Hematopoietic multipotent progenitor cell treated with erythropoietin and hydrocortisone succinate and interleukin-3 and kit ligand, for 17 days (in vitro differentiated cells): Measurements from ENCODE around the gene FOXJ2.
A peak's percentile ranks its signal among the peaks of the same experiment; 100 is the strongest.
"Not testable (repeated sequence)": the region's sequence is repeated elsewhere in the genome, so short reads cannot be mapped to it uniquely, and the experiment has no call there.

Experiments
- DNase-seq: peaks from one replicate; pipeline ENCODE4 v3.0.0-alpha.2; 2015; ENCODE audit warnings: low spot score

The FOXJ2 gene

GRCh38 chr12:8032242-8033152 is at the start of gene FOXJ2:
FOXJ2 (plus strand) TSS chr12:8032716; CDS start chr12:8039833, 7,117 bp downstream.
- DNase-seq: peak; percentile 78

- DNase-seq: not testable (repeated sequence)
Measured at GRCh38 chr12:7983019-7983418, 49.5 kb upstream of the FOXJ2 start.

DNA sequence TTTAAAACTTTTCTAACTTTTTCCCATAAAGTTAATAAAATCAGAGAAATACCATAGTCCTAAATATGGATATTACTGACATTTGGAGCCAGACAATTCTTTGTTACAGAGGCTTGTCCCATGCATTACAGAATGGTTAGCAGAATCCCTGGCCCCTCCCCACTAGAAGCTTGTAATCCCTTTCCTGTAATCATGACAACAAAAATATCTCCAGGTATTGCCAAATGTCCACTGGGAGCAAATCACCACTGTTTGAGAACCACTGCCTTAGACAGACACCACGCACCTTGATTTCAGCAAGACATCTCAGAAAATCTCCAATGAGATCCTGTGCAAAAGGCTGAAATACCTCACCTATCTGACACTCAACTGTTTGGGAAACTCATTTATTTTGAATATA is 49.1 kb upstream of the FOXJ2 start:
- DNase-seq: not testable (repeated sequence)

GRCh38 chr12:7984900-7985299 is 47.6 kb upstream of the FOXJ2 start:
- no peak for DNase-seq

- no peak for DNase-seq
Measured at GRCh38 chr12:7985802-7986418, 46.6 kb upstream of the FOXJ2 start.

DNA sequence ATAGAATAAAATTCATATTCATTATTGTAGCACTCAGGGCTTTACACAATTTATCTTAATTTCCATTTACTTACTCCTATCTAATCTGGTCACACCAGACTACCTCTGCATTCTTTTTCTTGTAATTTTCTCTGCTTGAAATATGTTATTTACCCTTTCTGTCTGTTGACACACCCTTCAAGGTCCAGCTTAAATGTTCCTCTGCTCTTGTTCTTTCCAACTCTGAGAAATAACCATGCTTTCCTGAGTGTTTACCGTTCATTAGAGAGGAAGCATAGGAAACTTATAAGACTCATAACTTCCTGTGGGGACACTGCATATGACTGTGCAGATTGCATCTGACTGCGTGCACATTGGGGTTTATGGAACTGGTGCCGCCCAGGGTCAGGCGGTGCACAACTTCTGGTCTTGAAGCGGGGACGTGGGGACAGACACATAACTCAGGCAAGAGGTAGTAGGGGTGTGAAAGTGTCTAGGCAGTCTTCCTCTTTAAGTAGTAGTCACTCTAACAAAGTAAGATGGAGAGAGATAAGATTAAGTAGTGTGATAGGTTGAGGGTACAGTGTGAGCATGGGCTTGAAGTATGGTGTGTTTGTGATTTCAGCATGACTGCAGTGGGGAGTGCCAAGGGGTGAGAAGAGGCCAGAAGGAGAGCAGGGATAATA is 42.6 kb upstream of the FOXJ2 start:
- DNase-seq: peak; percentile 25

DNA sequence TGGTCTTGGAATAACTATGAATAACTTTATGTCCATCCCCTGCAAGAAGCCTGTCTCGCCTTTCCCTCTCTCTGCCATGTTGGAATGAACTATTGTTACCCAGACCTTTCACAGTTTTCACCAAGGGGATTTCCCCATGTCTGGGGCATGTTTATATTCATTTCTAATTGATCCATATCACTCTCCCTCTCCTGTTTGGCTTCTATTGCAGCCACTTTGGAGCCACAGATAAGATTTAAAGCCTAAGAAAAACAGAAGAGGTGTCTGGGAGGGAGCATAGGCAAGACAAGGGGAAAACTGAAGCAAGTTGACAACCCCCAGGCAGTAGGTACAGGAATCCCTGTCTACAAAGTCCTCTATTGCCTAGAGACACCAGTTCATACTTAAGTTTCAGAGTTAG is 41.0 kb upstream of the FOXJ2 start:
- DNase-seq: no peak

DNA sequence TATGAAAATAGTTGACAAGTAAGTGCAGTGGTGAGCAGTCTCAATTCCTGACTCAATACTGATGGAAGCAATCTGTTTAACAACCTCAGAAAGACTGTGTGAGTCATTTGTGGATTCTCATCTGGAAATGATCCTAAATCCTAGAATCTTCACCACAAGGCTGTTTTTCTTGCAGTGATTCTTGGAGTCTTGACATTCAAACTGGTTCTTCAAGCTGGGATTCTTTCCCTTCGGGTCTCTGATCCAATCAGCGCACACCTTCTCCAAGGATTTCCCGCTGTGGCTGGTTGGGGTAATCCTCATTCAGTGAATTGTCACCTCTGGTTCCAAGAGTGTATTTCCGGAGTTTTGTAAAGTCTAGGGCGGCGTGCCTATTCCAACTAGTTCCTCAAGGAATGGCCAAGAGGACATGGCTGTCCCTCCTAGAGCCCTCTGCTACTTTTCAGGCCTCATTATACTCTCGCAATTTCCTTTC is 37.7 kb upstream of the FOXJ2 start:
- DNase-seq: no peak

- DNase-seq: peak; percentile 67
Measured at GRCh38 chr12:7995266-7995963, 37.1 kb upstream of the FOXJ2 start.

- not testable (repeated sequence) for DNase-seq
Measured at GRCh38 chr12:8000827-8001226, 31.7 kb upstream of the FOXJ2 start.

DNA sequence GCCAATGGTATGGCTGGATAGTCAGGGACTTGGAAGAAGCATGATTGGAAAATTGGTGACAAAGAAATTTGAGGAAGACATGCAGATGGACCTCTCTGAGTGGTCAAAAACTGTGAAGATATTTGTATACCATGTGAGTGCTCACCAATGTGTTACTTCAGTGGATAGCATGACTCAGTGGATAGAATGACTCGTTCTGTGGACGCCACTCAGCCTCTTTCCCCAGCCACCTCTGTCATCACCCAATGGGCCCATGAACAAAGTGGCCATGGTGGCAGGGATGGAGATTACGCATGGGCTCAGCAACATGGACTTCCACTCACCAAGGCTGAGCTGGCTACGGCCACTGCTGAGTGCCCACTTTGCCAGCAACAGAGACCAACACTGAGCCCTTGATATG is 31.0 kb upstream of the FOXJ2 start:
- DNase-seq: not testable (repeated sequence)

- not testable (repeated sequence) for DNase-seq
Measured at GRCh38 chr12:8004897-8005296, 27.6 kb upstream of the FOXJ2 start.

DNA sequence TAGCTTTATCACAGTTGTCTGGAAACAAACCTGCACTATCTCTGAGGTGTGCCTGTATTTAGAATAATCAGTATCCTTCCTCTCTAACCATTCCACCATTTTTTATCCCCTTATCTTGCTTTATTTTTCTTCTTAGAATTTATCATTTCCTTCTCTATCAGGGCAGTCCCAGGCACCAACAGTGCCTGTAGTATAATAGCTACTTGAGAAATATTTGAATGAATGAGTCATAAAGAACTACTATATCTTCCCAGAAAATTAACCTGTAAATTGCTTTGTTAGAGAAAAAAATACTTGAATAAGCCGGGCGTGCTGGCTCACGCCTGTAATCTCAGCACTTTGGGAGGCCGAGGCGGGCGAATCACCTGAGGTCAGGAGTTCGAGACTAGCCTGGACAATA is 21.2 kb upstream of the FOXJ2 start:
- DNase-seq: no peak

GRCh38 chr12:8012651-8013309 is 19.7 kb upstream of the FOXJ2 start:
- no peak for DNase-seq

GRCh38 chr12:8014836-8015235 is 17.7 kb upstream of the FOXJ2 start:
- no peak for DNase-seq

DNA sequence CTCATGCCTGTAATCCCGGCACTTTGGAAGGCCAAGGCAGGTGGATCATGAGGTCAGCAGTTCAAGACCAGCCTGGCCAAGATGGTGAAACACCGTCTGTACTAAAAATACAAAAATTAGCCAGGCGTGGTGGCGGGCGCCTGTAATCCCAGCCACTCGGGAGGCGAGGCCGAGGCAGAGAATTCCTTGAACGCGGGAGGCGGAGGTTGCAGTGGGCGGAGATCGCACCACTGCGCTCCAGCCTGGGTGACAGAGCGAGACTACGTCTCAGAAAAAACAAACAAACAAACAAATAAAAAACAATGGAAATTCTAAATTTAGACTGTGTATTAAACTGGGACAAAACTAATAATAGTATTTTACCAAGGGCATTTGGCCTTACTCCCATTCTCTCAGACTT is 14.3 kb upstream of the FOXJ2 start:
- DNase-seq: not testable (repeated sequence)

GRCh38 chr12:8018666-8019581 is 13.6 kb upstream of the FOXJ2 start:
- no peak for DNase-seq

- DNase-seq: peak; percentile 98
Measured at GRCh38 chr12:8026291-8026900, 6.1 kb upstream of the FOXJ2 start.

DNA sequence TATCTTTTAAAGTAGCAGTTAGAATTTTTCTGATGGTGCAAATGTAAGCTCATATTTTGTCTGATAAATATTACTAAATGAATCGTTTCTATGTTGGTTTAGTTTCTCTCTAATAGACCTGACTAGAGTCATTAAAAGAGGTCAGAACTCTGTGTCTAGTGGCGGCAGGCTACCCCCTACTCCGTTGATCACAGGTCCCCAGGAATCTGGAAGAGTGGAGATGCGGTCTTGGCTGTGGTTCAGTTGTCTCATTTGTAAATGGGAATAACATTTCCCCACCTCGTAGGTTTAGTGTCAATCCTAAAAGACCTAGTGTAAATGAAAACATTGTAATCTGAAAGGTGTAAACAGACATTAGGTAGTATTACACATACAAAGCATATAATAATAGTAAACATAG is 4.7 kb upstream of the FOXJ2 start:
- DNase-seq: no peak

GRCh38 chr12:8028267-8028666 is 4.2 kb upstream of the FOXJ2 start:
- DNase-seq: no peak
